Measurements from ENCODE around the gene RNF114. TPM values are rescaled to one million over a fixed set of nuclear protein-coding genes. Genes with fewer than 3 reads are reported as not detected.
"Not testable (repeated sequence)": the region's sequence is repeated elsewhere in the genome, so short reads cannot be mapped to it uniquely, and the experiment has no call there.

The RNF114 gene
- total and polyA plus RNA-seq, 7 donors, result 59.5 to 151 (median 121) TPM

- DNase-seq, result peak; percentile 90
- peak overlapping the region; percentile 69 to 79 (median 71) for H3K27ac ChIP-seq
- intact Hi-C loops (cut with DNase I), result no loop called here
- H3K36me3 ChIP-seq, result no peaks in the 10 kb centered on the region
- TF ChIP-seq POLR2A (IDR thresholded peaks at IDR 0.05), result no peak
- peak in 2 of 4 donors; percentile 18 to 32 for TF ChIP-seq POLR2AphosphoS5 (IDR thresholded peaks at IDR 0.05)
- H3K4me1 ChIP-seq, result peaks cover 0 to 66% (median 55%) of the 10 kb centered on the region in 4 donors
- H3K27me3 ChIP-seq, result no peaks in the 10 kb centered on the region
- WGBS, 2 donors, result 55 to 62% methylated on average over 22 of the region's 22 CpGs
- no peak overlapping the region for H3K4me3 ChIP-seq
- H3K9me3 ChIP-seq, result no peaks in the 10 kb centered on the region
Observed at GRCh38 chr20:49989234-49990065, 53.3 kb downstream of the RNF114 start.

- H3K4me1 ChIP-seq, result peaks cover 0 to 58% (median 47%) of the 10 kb centered on the region in 4 donors
- 19 to 55% methylated on average over 9 of the region's 9 CpGs for WGBS, 2 donors
Observed at GRCh38 chr20:49990271-49990720, 54.1 kb downstream of the RNF114 start.

GRCh38 chr20:49993301-49993751 lies 57.1 kb downstream of the RNF114 start:
- intact Hi-C loops (cut with DNase I), result no loop called here
- H3K27ac ChIP-seq, result no peak overlapping the region
- DNase-seq, result no peak
- no peaks in the 10 kb centered on the region for H3K36me3 ChIP-seq
- TF ChIP-seq POLR2AphosphoS5 (IDR thresholded peaks at IDR 0.05) (no peak), POLR2A (IDR thresholded peaks at IDR 0.05) (no peak), CTCF (IDR thresholded peaks at IDR 0.05) (no peak), EP300 (IDR thresholded peaks at IDR 0.05) (no peak)
- H3K27me3 ChIP-seq, result no peaks in the 10 kb centered on the region
- H3K4me1 ChIP-seq, result peaks cover 0 to 27% (median 25%) of the 10 kb centered on the region in 4 donors
- H3K9me3 ChIP-seq, result no peaks in the 10 kb centered on the region
- WGBS, 2 donors, result 51 to 77% methylated on average over 6 of the region's 6 CpGs
- no peak overlapping the region for H3K4me3 ChIP-seq

More at GRCh38 chr20:49990271-49990720, 54.1 kb downstream of the RNF114 start:
- intact Hi-C loops (cut with DNase I), result no loop called here
- H3K4me3 ChIP-seq, result no peak overlapping the region
- TF ChIP-seq POLR2AphosphoS5 (IDR thresholded peaks at IDR 0.05) (peak in 2 of 4 donors; percentile 9 to 14), CTCF (IDR thresholded peaks at IDR 0.05) (no peak)
- H3K36me3 ChIP-seq, result no peaks in the 10 kb centered on the region
- no peaks in the 10 kb centered on the region for H3K27me3 ChIP-seq
- H3K27ac ChIP-seq, result peak overlapping the region; percentile 69 to 79 (median 71)
- H3K9me3 ChIP-seq, result no peaks in the 10 kb centered on the region
- DNase-seq, result no peak

- no peak for TF ChIP-seq CTCF (IDR thresholded peaks at IDR 0.05)
- no peak for TF ChIP-seq POLR2AphosphoS5 (IDR thresholded peaks at IDR 0.05)
- TF ChIP-seq POLR2A (IDR thresholded peaks at IDR 0.05), result no peak
- TF ChIP-seq EP300 (IDR thresholded peaks at IDR 0.05), result no peak
- 86 to 89% methylated on average over 3 of the region's 3 CpGs for WGBS, 2 donors
- no peaks in the 10 kb centered on the region for H3K9me3 ChIP-seq
- H3K4me3 ChIP-seq, result no peak overlapping the region
- intact Hi-C loops (cut with DNase I), result no loop called here
- H3K27me3 ChIP-seq, result no peaks in the 10 kb centered on the region
- DNase-seq, result no peak
- H3K36me3 ChIP-seq, result no peaks in the 10 kb centered on the region
- H3K27ac ChIP-seq, result no peak overlapping the region
- peaks cover 0 to 5% (median 3%) of the 10 kb centered on the region in 4 donors for H3K4me1 ChIP-seq
Observed at GRCh38 chr20:49995586-49995985, 59.4 kb downstream of the RNF114 start.

GRCh38 chr20:49998478-49999188 lies 62.4 kb downstream of the RNF114 start:
- H3K36me3 ChIP-seq; H3K4me1 ChIP-seq; H3K27ac ChIP-seq; H3K4me3 ChIP-seq; H3K27me3 ChIP-seq; DNase-seq; H3K9me3 ChIP-seq; intact Hi-C loops (cut with DNase I): not testable (repeated sequence)
- 86 to 88% methylated on average over 15 of the region's 15 CpGs for WGBS, 2 donors
